Cardiac fibroblast (primary cell): Measurements from ENCODE around the gene DOK1.

Source experiments
- DNase-seq, 2 donors: peaks; one replicate each; pipeline versions ENCODE4 v3.0.0 to v3.0.0-alpha.2; 2010; ENCODE audit warnings: low read depth in 2 of 2
- H3K4me3 ChIP-seq, 2 donors: replicated peaks in 1 of 2; 1 replicate in 1 of 2; 2 replicates in 1 of 2; pipeline ENCODE4 v1.5.1; 2011; ENCODE audit warnings: low read depth in 2 of 2, low read length in 2 of 2, mild to moderate bottlenecking in 2 of 2, moderate library complexity in 1 of 2
- TF ChIP-seq, protein P1 (sequence below): IDR thresholded peaks from one replicate; pipeline ENCODE4 v1.5.1; 2011; ENCODE audit warnings: low read depth, mild to moderate bottlenecking, low read length, inconsistent platforms

DOK1 gene

DNA sequence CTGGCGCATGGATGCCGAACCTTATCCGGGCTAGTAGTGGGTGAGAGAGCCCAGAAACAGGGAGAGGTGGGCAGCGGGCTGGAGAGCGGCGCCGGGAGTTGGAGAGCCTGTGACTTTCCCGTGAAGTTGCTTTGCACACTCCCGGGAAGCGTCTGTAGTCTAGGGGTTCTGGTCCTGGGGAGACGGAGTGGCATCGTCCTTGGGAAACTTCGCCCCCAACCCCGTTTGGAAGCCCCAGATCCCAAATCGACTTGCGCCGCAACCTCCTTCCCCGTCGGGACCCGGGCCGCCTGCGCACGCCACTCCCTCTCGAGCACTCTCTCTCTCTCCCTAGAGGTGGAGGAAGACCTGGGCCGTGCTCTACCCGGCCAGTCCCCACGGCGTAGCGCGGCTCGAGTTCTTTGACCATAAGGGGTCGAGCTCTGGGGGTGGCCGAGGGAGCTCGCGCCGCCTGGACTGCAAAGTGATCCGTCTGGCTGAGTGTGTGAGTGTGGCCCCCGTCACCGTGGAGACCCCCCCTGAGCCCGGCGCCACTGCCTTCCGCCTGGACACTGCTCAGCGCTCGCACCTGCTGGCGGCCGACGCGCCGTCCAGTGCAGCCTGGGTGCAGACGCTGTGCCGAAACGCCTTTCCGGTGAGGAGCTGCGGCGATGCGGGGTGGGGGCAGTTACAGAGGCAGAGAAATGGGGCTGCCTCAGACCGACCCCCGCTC, 456 bp downstream of the DOK1 start:
- H3K4me3 ChIP-seq: peak overlapping the region; percentile 93 to 95
- TF ChIP-seq, protein P1, sequence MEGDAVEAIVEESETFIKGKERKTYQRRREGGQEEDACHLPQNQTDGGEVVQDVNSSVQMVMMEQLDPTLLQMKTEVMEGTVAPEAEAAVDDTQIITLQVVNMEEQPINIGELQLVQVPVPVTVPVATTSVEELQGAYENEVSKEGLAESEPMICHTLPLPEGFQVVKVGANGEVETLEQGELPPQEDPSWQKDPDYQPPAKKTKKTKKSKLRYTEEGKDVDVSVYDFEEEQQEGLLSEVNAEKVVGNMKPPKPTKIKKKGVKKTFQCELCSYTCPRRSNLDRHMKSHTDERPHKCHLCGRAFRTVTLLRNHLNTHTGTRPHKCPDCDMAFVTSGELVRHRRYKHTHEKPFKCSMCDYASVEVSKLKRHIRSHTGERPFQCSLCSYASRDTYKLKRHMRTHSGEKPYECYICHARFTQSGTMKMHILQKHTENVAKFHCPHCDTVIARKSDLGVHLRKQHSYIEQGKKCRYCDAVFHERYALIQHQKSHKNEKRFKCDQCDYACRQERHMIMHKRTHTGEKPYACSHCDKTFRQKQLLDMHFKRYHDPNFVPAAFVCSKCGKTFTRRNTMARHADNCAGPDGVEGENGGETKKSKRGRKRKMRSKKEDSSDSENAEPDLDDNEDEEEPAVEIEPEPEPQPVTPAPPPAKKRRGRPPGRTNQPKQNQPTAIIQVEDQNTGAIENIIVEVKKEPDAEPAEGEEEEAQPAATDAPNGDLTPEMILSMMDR: peak; percentile 4
- DNase-seq: peak; percentile 46 to 51

DNA sequence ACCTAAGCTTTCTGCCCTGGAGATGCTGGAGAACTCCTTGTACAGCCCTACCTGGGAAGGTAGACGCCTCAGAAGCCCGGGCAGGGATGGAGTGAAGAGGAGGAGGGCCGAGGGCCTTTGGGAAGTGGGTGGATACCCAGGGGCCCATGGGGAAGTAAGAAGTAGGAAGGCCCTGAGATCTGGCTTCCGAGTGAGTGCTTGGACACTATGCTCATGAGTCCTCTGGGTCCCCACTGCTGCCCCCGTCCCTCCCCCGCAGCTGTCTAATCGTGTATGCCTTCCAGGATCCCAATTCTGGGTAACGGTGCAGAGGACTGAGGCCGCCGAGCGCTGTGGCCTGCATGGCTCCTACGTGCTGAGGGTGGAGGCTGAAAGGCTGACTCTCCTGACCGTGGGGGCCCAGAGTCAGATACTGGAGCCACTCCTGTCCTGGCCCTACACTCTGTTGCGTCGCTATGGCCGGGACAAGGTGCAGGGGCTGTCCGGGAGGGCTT, 1.1 kb downstream of the DOK1 start:
- peak overlapping the region; percentile 93 to 95 for H3K4me3 ChIP-seq
- TF ChIP-seq, protein P1: no peak
- no peak for DNase-seq

DNA sequence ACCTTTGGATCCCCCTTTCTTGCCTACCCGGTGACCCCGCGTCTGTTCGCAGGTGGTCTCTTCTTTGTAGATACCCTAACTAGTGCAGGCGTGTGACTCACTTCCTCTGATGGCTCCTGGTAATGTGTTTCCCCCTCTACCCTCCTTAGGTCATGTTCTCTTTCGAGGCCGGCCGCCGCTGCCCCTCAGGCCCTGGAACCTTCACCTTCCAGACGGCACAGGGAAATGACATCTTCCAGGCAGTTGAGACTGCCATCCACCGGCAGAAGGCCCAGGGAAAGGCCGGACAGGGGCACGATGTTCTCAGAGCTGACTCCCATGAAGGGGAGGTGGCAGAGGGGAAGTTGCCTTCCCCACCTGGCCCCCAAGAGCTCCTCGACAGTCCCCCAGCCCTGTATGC, 1.6 kb downstream of the DOK1 start:
- no peak for DNase-seq
- TF ChIP-seq, protein P1: no peak
- H3K4me3 ChIP-seq: peak overlapping the region in 1 of 2 donors; percentile 95

DNA sequence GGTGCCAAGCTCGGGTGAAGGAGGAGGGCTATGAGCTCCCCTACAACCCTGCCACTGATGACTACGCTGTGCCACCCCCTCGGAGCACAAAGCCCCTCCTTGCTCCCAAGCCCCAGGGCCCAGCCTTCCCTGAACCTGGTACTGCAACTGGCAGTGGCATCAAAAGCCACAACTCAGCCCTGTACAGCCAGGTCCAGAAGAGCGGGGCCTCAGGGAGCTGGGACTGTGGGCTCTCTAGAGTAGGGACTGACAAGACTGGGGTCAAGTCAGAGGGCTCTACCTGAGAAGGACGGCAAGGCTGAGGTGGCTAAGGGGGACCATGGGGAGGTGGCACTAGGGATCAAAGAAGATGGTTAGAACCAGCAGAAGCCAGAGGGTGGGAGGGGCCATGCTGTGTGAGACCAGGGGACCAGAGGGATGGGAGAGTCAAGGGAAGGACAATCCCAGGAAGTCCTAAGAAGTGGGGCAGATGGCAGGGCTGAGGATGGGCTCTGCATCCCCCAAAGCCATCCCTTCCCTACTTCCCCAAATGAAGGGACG, 2.4 kb downstream of the DOK1 start:
- TF ChIP-seq, protein P1: no peak
- no peak overlapping the region for H3K4me3 ChIP-seq
- DNase-seq: no peak

DNA sequence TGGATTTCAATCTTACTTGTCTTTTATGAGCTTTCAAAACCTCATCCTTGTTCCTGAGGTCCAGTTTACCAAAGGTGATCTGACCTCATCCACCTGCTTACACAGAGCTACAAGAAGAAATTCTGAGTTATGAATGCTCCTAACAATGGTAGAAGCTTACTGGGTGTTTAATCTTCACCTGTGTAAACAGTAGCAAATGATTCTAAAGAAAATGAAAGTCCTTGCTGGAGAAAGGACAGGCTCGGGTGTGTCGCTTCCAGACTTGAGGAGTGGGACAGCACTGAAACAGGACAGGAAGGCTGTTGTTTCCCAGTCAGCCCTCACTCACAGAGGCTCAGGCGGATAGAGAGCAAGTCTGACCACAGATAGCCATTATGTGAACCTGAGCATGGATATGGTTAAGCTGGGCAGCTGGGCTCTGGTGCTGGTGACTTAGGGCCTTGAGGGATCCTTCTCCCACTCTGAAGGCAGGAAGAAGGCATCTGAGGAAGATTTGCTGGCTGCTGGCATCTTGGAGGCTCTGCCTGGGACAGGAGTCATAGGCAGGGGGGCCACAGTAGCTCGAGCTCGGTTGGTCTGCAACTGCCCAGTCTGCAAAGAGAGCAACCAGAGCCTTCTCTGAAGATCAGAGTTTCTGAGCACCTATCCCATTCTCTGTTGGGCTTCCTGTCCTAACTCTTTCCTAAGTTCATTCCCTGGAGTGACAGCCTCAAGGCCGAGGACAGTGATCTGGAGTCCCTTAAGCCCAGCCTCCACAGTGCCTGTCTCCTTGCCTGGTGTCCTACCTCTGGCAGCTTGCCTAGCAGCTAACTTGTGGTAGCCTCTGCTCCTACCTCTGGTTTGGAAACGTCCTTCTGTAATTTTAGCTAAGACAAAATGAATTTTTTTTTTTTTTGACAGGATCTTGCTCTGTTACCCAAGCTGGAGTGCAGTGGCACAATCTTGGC, 4.0 kb downstream of the DOK1 start:
- TF ChIP-seq, protein P1: no peak
- no peak for DNase-seq
- H3K4me3 ChIP-seq: no peak overlapping the region

DNA sequence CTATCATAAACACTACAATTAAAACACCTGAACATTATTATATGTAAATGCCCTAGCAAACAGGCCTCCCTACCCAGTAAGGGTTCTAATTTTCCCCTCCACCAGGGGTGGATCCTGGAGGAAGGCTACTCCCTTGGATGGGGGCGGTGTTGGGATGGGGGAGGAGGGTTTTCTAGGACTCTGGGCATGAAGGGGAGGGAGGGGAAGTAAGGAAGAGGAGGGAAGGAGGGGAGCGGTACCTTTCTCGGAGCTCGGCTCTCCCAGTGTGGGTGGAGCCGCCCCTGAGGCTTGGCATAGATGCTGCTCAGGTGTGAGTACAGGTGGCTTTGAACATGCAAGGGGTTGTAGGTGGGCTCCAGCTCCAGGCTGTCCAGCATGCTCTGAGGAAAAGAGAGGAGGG, 5.4 kb downstream of the DOK1 start:
- no peak overlapping the region for H3K4me3 ChIP-seq
- TF ChIP-seq, protein P1: no peak
- DNase-seq: no peak
